ENCODE measurements around the gene PEPD.

Gene PEPD

DNA sequence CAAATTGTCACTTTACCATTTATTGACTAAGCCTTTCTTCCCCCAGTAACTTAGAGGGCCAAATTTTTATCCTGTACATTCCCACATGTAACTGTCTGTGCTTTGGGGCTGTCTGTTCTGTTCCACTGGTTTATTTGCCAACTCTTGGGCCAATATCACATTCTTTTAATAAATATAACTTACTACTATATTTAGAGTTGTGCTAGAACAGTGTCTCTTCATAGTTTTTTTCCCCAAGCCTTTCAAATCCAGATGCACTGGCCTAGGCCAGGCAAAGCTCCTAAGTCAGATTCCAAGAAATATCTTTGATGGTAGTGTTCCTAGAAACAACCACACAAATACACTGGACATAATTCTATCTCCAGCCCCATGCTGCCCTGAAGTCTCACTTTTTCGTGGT lies 164.0 kb downstream of the PEPD start:
- Histone ChIP-seq H3K79me2 (ENCODE audit: insufficient read depth, low read length) (no peaks in the 10 kb centered on the region), H3K27me3 (ENCODE audit: low read length) (no peaks in the 10 kb centered on the region), H3K27ac (ENCODE audit: low read depth, low read length) (no peak overlapping the region), H3K9me3 (ENCODE audit: insufficient read depth, low read length) (no peaks in the 10 kb centered on the region), H4K20me1 (ENCODE audit: low read depth, low read length) (no peaks in the 10 kb centered on the region), H3K4me3 (ENCODE audit: insufficient read depth, low read length, poor library complexity, severe bottlenecking) (no peak overlapping the region), H3K9me2 (replicated peaks; ENCODE audit: insufficient read depth, low read length) (no peaks in the 10 kb centered on the region), H3K36me3 (ENCODE audit: low read length) (no peaks in the 10 kb centered on the region), H3F3A (ENCODE audit: insufficient read depth) (no peaks in the 10 kb centered on the region), H2AFZ (ENCODE audit: low read depth, low read length, severe bottlenecking) (no peak overlapping the region), H3K4me2 (ENCODE audit: low read depth, low read length, poor library complexity, severe bottlenecking) (no peak overlapping the region), H3K9ac (ENCODE audit: low read length) (no peak overlapping the region)
- TF ChIP-seq EZH2phosphoT487 (conservative IDR thresholded peaks at IDR 0.05; ENCODE audit: low read length) = no peak
- TF ChIP-seq, protein P1, sequence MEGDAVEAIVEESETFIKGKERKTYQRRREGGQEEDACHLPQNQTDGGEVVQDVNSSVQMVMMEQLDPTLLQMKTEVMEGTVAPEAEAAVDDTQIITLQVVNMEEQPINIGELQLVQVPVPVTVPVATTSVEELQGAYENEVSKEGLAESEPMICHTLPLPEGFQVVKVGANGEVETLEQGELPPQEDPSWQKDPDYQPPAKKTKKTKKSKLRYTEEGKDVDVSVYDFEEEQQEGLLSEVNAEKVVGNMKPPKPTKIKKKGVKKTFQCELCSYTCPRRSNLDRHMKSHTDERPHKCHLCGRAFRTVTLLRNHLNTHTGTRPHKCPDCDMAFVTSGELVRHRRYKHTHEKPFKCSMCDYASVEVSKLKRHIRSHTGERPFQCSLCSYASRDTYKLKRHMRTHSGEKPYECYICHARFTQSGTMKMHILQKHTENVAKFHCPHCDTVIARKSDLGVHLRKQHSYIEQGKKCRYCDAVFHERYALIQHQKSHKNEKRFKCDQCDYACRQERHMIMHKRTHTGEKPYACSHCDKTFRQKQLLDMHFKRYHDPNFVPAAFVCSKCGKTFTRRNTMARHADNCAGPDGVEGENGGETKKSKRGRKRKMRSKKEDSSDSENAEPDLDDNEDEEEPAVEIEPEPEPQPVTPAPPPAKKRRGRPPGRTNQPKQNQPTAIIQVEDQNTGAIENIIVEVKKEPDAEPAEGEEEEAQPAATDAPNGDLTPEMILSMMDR (IDR thresholded peaks at IDR 0.05; ENCODE audit: insufficient read depth, low read length, poor library complexity, severe bottlenecking) = no peak

- no peaks in the 10 kb centered on the region for H4K20me1 ChIP-seq (ENCODE audit: low read depth, low read length)
- no peaks in the 10 kb centered on the region for H3K79me2 ChIP-seq (ENCODE audit: insufficient read depth, low read length)
- H3K4me3 ChIP-seq (ENCODE audit: insufficient read depth, low read length, poor library complexity, severe bottlenecking) = no peak overlapping the region
- no peak overlapping the region for H2AFZ ChIP-seq (ENCODE audit: low read depth, low read length, severe bottlenecking)
- H3K27me3 ChIP-seq (ENCODE audit: low read length) = no peaks in the 10 kb centered on the region
- no peak overlapping the region for H3K4me2 ChIP-seq (ENCODE audit: low read depth, low read length, poor library complexity, severe bottlenecking)
- no peaks in the 10 kb centered on the region for H3K36me3 ChIP-seq (ENCODE audit: low read length)
- H3K9ac ChIP-seq (ENCODE audit: low read length) = no peak overlapping the region
- no peak overlapping the region for H3K27ac ChIP-seq (ENCODE audit: low read depth, low read length)
- no peaks in the 10 kb centered on the region for H3K9me3 ChIP-seq (ENCODE audit: insufficient read depth, low read length)
- H3F3A ChIP-seq (ENCODE audit: insufficient read depth) = no peaks in the 10 kb centered on the region
- H3K9me2 ChIP-seq (replicated peaks; ENCODE audit: insufficient read depth, low read length) = no peaks in the 10 kb centered on the region
- no peak for TF ChIP-seq EZH2phosphoT487 (conservative IDR thresholded peaks at IDR 0.05; ENCODE audit: low read length)
- TF ChIP-seq, protein P1 (IDR thresholded peaks at IDR 0.05; ENCODE audit: insufficient read depth, low read length, poor library complexity, severe bottlenecking) = no peak
These were observed 166.1 kb downstream of the PEPD start for GRCh38 chr19:33355535-33355934.

DNA sequence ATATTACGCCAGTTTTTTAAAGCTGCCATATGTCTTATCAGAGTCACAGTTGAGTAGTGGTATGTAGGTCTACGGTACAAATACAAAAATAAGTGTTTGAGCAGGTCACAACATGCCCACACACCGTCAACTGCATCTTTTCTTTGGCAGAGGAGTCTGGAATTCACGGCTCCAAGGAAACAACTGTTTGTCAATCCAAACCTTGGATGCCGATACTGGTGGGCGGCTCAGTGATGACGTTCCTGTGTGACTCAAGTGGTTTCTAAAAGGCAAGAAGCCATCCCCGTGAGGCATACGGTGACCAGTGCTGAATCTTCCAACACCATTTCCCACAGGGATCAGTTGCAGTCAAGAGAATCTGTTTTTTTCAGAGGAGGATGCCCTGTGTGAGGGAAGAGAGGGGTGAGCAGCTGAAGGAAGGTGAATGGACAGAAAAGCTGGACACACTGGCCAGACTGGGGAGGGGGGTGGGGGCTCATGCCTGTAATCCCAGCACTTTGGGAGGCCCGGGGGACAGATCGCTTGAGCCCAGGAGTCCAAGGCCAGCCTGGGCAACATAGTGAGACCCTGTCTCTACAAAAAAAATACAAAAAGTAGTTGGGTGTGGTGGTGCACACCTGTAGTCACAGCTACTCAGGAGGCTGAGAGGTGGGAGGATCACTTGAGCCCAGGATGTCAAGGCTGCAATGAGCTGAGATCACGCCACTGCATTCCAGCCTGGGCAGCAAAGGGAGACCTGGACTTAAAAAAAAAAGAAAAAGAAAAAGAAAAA lies 170.9 kb downstream of the PEPD start:
- no peaks in the 10 kb centered on the region for H3K9me2 ChIP-seq (replicated peaks; ENCODE audit: insufficient read depth, low read length)
- no peak overlapping the region for H2AFZ ChIP-seq (ENCODE audit: low read depth, low read length, severe bottlenecking)
- no peak overlapping the region for H3K4me2 ChIP-seq (ENCODE audit: low read depth, low read length, poor library complexity, severe bottlenecking)
- H3K79me2 ChIP-seq (ENCODE audit: insufficient read depth, low read length) = no peaks in the 10 kb centered on the region
- no peak overlapping the region for H3K9ac ChIP-seq (ENCODE audit: low read length)
- no peaks in the 10 kb centered on the region for H3K27me3 ChIP-seq (ENCODE audit: low read length)
- H3F3A ChIP-seq (ENCODE audit: insufficient read depth) = no peaks in the 10 kb centered on the region
- H3K4me3 ChIP-seq (ENCODE audit: insufficient read depth, low read length, poor library complexity, severe bottlenecking) = no peak overlapping the region
- H3K36me3 ChIP-seq (ENCODE audit: low read length) = no peaks in the 10 kb centered on the region
- H4K20me1 ChIP-seq (ENCODE audit: low read depth, low read length) = no peaks in the 10 kb centered on the region
- no peak for TF ChIP-seq EZH2phosphoT487 (conservative IDR thresholded peaks at IDR 0.05; ENCODE audit: low read length)
- TF ChIP-seq, protein P1 (IDR thresholded peaks at IDR 0.05; ENCODE audit: insufficient read depth, low read length, poor library complexity, severe bottlenecking) = no peak
- no peaks in the 10 kb centered on the region for H3K9me3 ChIP-seq (ENCODE audit: insufficient read depth, low read length)
- H3K27ac ChIP-seq (ENCODE audit: low read depth, low read length) = no peak overlapping the region
